ENCODE data around the gene IGSF1.

The IGSF1 gene, protein sequence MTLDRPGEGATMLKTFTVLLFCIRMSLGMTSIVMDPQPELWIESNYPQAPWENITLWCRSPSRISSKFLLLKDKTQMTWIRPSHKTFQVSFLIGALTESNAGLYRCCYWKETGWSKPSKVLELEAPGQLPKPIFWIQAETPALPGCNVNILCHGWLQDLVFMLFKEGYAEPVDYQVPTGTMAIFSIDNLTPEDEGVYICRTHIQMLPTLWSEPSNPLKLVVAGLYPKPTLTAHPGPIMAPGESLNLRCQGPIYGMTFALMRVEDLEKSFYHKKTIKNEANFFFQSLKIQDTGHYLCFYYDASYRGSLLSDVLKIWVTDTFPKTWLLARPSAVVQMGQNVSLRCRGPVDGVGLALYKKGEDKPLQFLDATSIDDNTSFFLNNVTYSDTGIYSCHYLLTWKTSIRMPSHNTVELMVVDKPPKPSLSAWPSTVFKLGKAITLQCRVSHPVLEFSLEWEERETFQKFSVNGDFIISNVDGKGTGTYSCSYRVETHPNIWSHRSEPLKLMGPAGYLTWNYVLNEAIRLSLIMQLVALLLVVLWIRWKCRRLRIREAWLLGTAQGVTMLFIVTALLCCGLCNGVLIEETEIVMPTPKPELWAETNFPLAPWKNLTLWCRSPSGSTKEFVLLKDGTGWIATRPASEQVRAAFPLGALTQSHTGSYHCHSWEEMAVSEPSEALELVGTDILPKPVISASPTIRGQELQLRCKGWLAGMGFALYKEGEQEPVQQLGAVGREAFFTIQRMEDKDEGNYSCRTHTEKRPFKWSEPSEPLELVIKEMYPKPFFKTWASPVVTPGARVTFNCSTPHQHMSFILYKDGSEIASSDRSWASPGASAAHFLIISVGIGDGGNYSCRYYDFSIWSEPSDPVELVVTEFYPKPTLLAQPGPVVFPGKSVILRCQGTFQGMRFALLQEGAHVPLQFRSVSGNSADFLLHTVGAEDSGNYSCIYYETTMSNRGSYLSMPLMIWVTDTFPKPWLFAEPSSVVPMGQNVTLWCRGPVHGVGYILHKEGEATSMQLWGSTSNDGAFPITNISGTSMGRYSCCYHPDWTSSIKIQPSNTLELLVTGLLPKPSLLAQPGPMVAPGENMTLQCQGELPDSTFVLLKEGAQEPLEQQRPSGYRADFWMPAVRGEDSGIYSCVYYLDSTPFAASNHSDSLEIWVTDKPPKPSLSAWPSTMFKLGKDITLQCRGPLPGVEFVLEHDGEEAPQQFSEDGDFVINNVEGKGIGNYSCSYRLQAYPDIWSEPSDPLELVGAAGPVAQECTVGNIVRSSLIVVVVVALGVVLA (N-terminal part only)

GRCh38 chrX:131288738-131289511 lies at the start of gene IGSF1:
Gene IGSF1, minus strand, starts transcription at chrX:131289306. Its CDS starts 2,632 bp downstream, at chrX:131286674.
- H3K4me3 ChIP-seq (ENCODE audit: low read depth, low read length), result no peak within 1 kb of the TSS
- TF ChIP-seq, protein P1, sequence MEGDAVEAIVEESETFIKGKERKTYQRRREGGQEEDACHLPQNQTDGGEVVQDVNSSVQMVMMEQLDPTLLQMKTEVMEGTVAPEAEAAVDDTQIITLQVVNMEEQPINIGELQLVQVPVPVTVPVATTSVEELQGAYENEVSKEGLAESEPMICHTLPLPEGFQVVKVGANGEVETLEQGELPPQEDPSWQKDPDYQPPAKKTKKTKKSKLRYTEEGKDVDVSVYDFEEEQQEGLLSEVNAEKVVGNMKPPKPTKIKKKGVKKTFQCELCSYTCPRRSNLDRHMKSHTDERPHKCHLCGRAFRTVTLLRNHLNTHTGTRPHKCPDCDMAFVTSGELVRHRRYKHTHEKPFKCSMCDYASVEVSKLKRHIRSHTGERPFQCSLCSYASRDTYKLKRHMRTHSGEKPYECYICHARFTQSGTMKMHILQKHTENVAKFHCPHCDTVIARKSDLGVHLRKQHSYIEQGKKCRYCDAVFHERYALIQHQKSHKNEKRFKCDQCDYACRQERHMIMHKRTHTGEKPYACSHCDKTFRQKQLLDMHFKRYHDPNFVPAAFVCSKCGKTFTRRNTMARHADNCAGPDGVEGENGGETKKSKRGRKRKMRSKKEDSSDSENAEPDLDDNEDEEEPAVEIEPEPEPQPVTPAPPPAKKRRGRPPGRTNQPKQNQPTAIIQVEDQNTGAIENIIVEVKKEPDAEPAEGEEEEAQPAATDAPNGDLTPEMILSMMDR (IDR thresholded peaks at IDR 0.05; ENCODE audit: low read depth, low read length), result no peak

DNA sequence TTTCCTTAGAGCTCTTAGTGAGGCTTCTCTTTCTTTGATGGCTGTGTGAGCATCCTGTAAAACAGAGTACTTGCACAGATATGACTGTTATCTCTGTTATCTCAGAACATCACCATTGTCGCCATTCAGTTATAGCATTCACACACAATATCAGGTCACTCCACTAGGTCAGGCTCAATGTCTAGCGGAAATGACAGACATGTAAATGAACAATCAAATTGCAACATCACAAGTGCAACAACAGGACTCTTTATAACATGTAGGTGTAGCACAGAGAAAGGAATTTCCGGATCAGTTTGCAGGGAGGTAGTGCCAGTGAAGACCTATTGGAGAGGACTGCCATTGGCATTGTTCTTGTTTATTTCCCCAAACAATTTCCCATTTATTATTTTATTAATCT lies 43.2 kb upstream of the IGSF1 start:
- TF ChIP-seq, protein P1 (IDR thresholded peaks at IDR 0.05; ENCODE audit: low read depth, low read length), result no peak
- H3K4me3 ChIP-seq (ENCODE audit: low read depth, low read length), result no peak overlapping the region

DNA sequence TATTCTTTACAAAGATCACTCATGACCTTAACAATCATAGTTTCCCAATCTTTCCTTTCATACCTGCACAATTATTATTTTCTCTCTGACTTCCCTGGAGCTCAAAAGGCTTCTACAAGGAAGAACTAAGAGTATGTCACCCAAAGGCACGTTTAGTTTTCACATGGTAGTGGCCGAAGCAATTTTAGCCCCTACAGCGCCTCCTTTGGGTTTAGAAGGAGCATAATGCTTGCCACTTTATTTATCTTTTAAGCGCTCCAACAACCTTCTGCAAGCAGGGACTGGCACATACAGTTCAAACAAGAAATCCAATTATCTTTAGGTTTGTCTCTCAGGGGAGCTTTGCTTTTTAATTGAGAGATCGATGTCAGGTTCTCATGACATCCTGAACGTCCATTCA lies 42.0 kb upstream of the IGSF1 start:
- H3K4me3 ChIP-seq (ENCODE audit: low read depth, low read length), result no peak overlapping the region
- TF ChIP-seq, protein P1 (IDR thresholded peaks at IDR 0.05; ENCODE audit: low read depth, low read length), result no peak

- H3K4me3 ChIP-seq (ENCODE audit: low read depth, low read length), result no peak overlapping the region
Measured at GRCh38 chrX:131330735-131331134, 41.6 kb upstream of the IGSF1 start.

GRCh38 chrX:131322651-131323050 lies 33.5 kb upstream of the IGSF1 start:
- TF ChIP-seq, protein P1 (IDR thresholded peaks at IDR 0.05; ENCODE audit: low read depth, low read length), result no peak
- no peak overlapping the region for H3K4me3 ChIP-seq (ENCODE audit: low read depth, low read length)

More at GRCh38 chrX:131330735-131331134, 41.6 kb upstream of the IGSF1 start:
- TF ChIP-seq, protein P1 (IDR thresholded peaks at IDR 0.05; ENCODE audit: low read depth, low read length), result no peak

- H3K4me3 ChIP-seq (ENCODE audit: low read depth, low read length), result no peak overlapping the region
- TF ChIP-seq, protein P1 (IDR thresholded peaks at IDR 0.05; ENCODE audit: low read depth, low read length), result no peak
Measured at GRCh38 chrX:131317326-131317725, 28.2 kb upstream of the IGSF1 start.
